ENCODE measurements around the gene TNFRSF6B.

Gene TNFRSF6B

DNA sequence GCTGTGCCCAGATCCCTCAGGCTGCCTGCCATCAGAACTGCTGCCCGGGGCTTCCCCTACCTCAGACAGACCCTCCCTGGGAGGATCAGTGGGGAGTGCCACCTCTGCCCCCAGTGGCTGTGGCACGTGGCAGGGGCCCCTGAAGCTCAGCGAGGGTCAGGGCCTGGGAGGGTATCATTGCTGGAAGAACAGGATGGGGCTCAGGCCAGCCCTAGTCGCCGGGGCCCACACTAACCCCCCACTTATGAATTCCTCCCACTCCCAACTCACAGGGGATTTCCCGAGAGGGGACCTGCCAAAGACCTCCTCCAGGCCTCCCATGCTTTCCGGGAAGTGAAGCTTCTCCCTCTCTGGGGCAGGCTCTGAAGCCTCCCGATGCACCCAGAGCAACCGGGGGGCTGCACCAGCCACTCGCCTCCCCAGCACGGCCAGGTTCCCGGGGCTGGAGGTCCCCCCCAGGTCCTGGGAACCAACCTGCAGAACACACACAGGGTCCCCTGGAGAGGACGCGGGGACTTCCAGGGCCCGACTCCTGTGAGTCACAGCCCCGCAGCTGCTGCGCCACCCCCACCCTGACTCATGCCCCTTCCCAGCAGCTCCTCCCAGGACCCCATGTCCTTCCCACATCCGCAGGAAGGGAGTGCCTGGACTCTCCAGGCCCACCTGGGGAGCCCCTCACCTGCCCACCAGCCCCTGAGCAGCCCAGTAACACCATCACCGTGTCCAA lies 2.5 kb downstream of the TNFRSF6B start:
- DNase-seq: no peak

DNA sequence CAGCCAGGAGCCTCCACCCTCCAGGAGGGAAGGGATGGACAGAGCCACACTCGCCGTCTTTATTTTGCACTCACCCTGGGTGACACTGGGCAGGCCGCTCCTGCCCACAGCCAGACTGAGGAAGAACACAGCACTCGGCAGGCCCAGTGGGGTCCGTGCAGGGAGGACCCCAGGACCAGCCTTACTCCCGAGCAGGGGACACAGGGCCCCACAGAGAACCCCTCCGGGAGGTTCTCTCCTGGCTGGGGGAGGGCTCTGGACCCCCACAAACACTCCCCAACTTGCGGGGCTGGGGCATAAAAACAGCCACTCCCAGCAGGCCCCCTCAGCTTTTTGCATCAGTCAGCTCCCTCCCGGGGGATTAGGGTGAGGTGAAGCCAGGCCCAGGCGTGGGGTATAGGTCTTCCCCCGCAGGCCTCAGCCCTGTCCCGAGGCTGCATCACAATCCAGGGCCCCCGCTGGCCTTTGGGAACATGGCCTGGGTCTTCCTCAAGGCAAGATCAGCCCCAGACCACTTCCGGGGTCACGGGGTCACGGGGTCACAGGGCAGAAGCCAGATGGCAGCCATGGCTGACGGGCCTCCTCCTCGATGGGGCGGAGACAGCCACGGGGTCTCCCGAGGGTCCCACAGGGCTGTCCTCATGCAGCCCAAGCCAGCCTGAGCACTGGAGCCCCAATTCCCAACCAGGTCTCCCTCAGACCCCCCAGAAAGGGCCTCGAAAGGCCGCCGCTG lies 3.2 kb downstream of the TNFRSF6B start:
- DNase-seq: no peak

DNA sequence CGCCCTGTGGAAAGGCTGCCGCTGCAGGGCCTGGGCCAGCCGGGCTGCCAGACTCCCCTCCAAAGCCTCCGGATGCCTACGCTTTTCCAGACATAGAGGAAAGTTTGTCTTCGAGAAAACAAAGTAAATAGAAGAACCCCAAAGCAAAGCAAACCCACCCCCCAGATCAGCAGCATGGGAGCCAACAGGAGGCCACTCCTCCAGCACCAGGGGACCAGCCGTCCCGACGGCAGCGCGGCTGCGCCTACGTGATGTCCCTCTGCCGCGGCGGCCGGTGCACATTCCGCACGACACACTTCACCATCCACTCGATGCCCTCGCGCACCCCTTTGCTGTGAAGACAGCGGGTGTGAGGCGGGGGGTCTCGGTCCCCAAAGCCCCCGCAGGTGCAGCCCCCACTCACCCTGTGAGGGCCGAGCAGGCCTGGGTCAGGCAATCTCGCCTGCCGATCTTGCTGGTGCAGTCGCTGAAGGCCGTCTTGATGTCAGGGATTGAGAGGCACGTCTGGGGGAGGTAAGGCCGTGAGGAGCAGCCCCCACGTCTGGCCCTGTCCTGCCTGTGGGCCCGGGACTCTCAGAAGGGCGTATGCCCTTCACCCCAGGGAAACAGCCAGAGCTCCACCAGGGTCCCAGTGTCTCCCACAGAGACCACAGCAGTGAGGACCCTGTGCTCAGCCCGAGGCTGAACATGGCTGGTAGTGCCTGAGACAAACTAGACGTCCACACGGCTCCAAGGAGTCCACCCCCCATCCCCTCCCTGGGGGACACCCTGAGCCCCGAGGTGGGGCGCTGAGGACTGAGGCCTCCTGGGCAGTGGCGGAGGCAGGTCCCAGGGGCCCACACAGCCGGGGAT lies 4.0 kb downstream of the TNFRSF6B start:
- DNase-seq: no peak

DNA sequence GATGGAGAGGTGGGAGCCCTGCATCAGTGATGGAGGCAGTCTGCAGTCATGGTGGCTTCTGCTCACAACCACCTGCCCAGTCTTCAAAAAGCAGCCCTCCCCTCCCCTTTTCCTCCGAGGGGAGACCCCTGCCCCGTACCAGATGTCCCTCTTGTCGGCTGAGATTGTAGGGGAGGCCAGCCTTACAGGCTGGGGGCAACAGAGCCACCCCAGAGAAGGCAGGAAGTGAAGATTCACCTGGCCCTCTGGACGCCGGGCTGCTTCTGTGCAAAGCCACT lies 4.5 kb downstream of the TNFRSF6B start:
- DNase-seq: no peak

DNA sequence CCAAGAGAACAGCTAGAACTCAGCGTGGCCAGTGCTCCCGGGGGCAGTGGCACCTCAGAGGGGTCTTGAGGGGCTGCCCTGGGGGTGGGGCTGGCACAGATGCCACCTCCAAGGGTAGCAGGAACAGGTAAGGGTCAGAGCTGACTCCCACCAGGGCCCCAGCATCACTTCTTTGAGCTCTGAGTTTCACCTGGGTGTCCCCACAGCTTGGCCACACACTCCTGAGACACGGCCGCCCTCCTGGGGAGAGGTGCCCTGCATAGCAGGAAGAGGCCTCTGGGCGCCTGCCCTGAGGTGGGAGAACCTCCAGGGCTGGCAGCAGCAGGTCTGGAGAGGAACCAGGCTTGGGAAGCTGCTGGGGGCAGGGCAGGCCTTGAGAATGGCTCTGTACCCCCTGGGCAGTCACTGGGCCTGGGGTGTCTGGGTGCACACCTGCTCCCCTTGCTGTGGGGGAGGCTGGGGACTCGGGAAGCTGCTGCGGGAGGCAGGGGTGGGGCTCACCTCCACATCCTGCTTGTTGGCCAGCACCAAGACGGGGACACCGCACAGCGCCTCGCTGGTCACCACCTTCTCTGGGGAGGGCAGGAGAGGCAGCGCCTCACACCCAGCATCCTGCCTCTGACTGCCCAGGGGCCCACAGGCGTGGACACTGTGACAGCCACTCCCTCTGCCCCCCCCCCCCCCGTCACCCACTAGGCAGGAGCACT lies 5.0 kb downstream of the TNFRSF6B start:
- no peak for DNase-seq

DNA sequence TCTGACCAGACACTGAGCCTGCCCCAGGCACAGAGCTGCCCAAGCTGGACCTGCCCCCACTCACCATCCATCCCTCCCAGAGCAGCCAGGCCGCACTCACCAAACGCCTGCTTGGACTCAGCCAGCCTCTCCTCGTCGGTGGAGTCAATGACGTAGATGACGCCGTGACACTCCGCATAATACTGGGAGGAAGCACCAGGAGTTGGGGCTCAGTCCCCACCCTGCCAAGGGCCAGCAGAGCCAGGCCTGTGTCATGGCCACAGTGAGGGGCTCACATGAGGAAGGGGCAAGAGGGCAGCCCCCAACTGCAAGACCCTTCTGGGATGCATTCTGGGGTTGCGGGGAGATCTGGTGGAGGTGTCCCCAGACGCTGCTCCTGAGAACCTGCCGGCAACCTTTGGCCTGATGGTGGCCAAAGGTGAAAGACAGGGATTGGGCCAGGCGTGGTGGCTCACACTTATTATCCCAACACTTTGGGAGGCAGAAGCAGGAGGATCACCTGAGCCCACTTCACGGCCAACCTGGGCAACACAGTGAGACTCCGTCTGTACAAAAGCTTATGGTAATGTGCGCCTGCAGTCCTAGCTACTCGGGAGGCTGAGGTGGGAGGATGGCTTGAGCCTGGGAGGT lies 5.7 kb downstream of the TNFRSF6B start:
- no peak for DNase-seq

DNA sequence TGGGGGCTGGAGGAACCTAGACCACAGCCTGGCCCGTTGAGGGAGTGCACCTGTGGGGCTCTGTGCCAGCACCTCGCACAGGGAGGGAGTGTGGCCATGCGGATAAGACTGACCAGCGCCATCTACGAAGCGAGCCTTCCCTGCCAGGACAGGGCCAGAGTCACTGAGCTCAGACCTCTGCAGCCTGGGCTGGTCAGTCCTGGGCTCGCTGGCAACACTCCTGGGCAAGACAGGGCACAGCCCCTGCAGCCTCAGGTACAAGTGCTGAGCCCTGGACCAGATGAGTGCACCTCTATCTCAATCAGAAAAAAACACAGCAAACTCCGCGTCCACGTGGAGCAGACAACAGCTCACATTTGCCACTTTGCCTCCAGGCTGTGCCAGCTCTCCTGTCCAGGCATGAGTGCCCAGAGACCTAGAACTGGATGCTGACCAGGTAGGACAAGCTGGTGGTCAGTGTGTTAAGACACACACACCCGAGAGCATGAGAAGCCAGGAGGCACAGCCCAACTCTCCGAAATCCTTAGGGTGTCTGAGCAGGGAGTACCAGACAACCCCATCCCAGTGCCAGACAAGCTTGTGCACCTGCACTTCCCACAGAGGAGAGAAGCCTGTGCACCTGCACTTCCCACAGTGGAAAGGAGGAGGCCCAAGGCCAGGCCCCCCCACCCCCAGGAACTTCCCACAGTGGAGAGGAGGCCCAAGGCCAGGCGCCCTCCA lies 6.5 kb downstream of the TNFRSF6B start:
- DNase-seq: no peak

DNA sequence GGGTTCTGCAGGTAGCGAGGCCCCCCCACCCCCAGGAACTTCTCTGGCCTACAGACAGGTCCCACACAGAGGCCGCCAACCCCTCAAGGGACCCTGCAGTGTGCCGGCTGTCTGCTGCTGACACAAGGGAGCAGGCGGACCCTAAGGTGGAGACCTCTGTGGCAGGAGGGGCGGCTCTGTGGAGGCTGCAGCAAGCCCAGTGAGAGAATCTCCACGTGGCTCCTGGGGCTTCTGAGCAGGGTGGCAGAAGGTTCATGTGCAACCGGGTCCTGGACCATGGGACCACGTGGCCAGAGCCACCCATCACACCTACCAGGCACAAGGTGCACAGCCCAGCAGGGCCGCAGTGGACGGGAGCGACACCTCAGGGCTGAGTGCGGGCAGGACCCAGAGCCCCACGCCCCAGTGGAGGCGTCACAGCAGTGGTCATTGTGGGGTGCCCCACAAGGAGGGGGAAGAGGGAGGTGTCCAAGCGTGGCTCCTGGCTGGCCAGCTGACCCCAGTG lies 7.1 kb downstream of the TNFRSF6B start:
- DNase-seq: no peak

DNA sequence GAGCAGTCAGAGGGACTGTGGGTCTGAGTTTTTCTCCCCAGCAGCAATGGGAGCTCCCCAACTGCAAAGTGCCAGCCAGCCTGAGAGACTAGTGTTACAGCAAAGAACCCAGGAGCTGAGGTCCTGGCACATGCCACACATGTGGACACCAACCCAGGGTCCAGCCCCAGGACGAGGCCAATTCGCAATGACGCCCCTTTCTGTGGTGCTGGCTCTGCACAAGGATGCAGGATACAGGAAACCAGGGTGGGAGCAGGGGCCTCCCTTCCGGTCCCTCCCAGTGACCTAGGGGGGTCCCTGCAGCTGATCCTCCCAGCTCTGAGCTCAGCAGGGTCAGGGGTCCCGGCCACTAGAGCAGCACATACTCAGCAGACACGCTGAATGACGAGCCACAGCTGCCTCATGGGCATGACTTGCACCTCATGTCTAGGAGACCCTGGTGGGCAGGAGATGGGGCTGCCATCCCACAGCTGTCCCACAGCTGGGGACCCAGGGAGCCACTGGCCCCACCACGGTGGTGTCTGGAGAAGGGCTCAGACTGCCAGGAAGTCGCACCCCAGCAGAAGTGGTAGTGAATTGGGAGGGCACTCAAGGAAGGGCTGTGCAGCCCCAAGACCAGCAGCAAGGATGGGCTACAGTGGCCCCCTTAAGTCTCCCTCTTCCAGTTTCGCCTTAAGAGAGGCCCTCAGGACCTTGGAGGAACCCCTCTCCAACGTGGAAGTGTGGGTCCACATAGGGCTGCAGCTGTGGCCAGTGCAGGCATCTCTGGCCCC lies 7.7 kb downstream of the TNFRSF6B start:
- no peak for DNase-seq

DNA sequence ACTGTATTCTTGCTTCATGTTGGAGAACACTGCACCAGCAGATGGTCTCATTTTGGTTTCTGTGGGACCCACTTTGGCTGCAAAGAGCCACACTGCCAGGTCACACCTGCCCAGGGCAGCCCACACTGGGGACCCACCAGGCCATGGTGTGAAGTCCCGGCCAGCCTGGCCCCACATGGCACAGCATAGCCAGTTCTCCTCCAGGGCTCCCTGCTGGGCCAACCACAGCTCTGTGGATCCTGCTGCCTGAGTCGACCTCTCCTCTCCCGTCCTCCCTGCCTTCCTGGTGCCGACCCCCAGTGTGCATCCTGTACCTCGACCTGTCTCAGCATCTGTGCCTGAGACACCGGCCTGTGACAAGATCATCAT lies 8.3 kb downstream of the TNFRSF6B start:
- DNase-seq: no peak

DNA sequence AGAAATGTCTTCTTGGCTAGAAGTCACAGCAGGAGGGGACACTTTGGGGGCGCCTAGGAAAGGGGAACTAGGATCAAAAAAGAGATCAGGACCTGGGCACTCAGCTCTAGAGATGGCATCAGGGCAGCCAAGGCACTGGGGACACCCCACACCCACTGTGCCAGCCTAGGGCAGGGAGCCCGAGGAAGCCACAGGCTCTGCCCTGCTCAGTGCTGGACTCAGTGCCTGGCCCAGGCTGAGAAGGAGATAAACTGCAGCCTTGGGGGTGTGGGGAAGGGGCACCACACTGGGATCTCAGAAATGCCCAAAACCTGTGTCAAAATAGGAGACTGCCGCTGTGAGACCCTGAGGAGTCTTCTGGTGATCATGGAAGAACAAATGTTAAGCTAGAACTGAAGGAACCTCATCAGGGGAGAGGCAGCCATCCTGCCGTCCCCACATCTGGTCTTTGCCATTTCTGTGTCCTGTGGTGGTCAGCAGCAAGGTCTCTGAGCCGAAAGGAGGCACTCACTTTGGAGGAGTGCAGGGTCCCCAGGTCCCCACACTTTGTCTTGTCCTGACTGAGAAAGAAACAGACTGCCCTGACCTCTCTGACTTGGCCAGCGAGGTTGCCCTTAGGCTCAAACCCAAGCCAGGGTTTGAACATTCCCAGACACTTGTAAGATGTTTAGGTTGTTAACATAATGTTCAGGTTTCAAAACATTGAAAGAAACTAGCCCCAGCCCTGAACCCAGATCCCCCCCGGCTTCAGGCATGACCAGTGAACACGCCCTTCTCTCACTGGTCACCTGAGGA lies 9.0 kb downstream of the TNFRSF6B start:
- DNase-seq: no peak

DNA sequence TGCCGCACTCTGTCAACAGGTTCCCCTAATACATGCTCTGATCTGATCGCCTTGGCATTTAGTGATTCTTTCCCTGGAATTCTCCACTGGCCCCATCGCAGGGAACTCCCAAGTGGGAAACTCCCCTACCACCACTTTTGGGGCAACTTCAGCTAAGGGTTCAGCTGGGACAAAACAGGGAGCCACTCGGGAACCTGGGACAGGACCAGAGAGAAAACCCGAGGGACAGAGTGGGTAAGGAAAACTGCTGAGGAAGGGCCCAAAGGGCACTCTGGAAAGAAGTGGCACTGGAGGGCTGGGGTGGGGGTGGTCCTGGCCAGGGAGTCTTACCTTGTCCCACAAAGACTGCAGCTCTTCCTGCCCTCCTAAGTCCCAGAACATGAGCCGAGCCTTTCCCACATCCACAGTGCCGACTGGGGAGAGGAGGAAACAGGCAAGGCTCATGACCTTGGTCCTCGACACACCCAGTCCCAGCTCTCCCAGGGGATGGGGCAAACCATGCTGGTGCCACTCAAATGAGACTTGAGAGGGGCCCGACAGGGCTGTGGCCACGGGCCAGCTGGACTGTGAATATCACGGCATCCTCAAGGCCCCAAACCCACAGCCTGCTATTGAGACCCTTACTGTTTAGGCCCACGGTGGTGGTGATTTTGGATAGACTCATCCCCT lies 9.7 kb downstream of the TNFRSF6B start:
- DNase-seq: no peak

DNA sequence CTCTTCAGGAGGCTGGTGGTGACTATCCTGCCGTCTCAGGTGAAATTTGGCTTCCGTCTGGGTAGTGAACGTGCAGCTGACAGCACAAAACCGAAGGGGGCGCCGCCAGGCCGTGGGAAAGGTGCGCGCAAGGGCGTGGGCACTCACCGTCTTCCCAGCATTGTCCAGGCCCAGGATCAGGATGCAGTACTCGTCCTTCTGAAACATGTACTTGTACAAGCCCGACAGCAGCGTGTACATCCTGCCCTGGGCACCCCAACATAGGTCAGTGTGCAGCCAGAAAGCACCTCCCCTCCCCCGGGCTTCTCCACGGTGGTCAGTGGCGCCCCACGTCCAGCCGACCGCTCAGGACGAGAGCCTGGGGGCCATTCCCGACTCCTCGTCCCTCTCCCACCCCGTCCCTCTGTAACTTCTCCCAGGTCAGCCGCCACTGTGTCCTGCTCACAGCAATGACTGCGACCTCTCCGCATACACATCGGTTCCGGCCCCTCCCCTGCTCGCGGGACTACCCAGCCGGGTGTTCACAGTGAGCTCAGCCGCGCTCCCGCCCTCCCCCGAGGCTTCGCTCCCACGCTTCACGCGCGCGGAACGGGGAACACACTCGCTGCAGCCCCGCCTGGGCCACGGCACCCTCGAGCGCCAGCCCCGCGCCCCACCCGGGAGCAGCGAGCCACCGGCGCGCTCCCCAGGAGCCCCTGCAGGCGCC lies 10.6 kb downstream of the TNFRSF6B start:
- no peak for DNase-seq

DNA sequence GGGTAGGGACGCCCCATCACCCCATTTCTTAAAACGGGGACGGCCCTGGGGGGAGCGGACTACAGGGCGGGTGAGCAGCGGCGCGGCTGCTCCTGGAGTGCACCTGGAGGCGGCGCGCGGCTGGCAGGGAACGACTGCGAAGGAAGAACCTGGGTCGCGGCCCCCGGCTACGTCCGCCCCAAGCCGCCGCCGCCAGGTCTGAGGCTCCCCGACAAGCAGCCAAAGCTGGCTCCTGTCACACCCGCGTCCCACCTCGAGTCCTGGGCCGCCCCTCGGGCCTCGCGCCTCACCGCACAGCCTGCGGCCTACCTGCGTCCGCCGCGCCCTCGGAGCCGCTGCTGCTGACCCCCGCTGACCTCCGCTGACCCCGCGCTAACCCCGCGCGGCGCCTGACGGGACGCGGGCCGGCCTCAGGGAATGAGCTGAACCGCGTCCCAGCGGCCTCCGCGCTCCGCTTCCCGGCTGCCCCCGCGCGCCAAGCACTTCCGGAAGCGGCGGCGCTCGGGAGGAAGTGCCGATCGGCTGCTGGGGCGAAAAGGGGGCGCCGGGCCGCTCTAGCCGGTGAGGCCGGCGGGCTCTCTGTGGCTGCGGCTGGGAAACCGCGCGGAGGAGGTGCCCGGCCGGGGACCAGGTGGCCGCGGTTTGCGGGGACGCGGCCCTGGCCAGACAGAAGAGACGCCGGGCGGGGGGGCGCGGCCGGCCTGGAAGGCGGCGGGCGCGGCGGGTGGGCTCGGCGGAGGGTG lies 11.3 kb downstream of the TNFRSF6B start, which contains the start of the genes ARFRP1 and ZGPAT:
Gene ARFRP1 (minus strand): TSS at position 419 of the 743 bp plus-strand sequence. CDS start 885 bp downstream, outside the sequence.
Gene ZGPAT (plus strand): TSS at position 482 of the 743 bp plus-strand sequence. CDS start 542 bp downstream, outside the sequence.
- DNase-seq: peak; percentile 47

DNA sequence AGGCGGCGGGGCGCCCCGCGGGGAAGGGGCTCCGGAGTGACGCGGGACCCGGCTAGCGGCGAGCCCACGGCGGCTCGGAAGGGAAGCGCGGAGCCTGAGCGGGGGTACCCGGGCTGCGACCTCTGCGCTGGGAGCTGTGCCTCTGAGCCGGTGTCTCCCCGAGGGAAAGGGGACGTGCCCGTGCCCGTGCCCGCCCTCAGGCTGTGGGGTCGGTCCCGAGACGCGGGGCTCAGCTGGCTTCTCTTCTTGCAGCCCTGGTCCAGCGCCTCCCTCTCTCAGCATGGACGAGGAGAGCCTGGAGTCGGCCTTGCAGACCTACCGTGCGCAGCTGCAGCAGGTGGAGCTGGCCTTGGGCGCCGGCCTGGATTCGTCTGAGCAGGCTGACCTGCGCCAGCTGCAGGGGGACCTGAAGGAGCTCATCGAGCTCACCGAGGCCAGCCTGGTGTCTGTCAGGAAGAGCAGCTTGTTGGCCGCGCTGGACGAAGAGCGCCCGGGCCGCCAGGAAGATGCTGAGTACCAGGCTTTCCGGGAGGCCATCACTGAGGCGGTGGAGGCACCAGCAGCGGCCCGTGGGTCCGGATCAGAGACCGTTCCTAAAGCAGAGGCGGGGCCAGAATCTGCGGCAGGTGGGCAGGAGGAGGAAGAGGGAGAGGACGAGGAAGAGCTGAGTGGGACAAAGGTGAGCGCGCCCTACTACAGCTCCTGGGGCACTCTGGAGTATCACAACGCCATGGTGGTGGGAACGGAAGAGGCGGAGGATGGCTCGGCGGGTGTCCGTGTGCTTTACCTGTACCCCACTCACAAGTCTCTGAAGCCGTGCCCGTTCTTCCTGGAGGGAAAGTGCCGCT lies 12.1 kb downstream of the TNFRSF6B start:
- no peak for DNase-seq

DNA sequence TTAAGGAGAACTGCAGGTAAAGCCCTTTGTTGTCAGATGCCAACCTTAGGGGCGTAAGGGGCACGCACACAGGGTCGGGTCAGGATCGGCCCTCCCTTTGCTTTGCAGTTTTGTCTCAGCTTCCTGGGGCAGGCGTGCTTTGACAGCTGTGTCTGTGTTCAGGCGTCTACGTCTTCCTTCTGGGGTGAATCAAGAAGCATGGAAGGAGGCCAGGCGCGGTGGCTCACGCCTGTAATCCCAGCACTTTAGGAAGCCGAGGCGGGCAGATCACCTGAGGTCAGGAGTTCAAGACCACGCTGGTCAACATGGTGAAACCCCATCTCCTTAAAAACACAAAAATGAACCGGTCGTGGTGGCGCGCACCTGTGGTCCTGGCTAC lies 12.7 kb downstream of the TNFRSF6B start:
- DNase-seq: no peak

DNA sequence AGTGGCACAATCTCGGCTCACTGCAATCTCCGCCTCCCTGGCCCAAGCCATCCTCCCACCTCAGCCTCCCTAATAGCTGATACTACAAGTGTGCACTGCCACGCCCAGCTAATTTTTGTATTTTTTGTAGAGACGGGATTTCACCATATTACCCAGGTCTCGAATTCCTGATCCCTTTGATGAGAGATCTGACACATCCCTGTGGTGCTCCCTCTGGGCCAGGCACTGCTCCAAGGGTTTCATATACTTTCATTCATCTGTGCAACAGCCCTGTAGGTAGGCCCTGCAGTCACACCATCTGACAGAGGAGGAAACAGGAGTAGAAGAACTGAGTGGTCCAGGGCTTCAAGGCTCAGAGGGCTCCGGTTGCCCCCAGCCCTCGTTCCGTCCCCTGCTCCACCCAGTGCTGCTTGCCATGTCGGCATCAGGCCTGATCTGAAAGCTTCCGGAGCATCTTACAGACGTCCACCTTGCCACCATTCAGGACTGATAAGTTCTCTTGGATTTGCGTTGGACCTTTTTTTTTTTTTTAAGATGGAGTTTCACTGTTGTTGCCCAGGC lies 14.7 kb downstream of the TNFRSF6B start:
- no peak for DNase-seq
